WTC11 (cell line): Measurements from ENCODE around the gene PPHLN1. TPM values are rescaled to one million over a fixed set of nuclear protein-coding genes. Genes with fewer than 3 reads are reported as not detected.

Experiments
- ATAC-seq: fragments of 200-7000 bp; cut with Tn5 transposase; 2 replicates; pipeline ENCODE4 v1.10.0; 2021; ENCODE audit warnings: mild to moderate bottlenecking, moderate library complexity
- CTCF ChIA-PET: fragments of 300-600 bp; sonication (Branson Sonifier 250); formaldehyde crosslinking; loops from one replicate; lab custom pipeline; 2021; ENCODE audit warnings: antibody characterized with exemption; lab: Charles Lee
- POLR2A ChIA-PET: fragments of 350-600 bp; sonication (Branson Sonifier 250); formaldehyde crosslinking; loops from one replicate; lab custom pipeline; 2021; ENCODE audit warnings: antibody characterized with exemption; lab: Charles Lee
- DNase-seq: peaks from one replicate; pipeline ENCODE4 v3.0.0; 2021; ENCODE audit warnings: low spot score
- H3K27ac Mint-ChIP-seq: 2 replicates; pipeline ENCODE4 v1.8.0; 2021; ENCODE audit warnings: mixed read lengths
- H3K27me3 Mint-ChIP-seq: 2 replicates; pipeline ENCODE4 v1.8.0; 2021; ENCODE audit warnings: low read depth, mild to moderate bottlenecking, moderate library complexity, mixed read lengths
- H3K36me3 Mint-ChIP-seq: 2 replicates; pipeline ENCODE4 v1.8.0; 2021; ENCODE audit warnings: mixed read lengths
- H3K4me1 Mint-ChIP-seq: 2 replicates; pipeline ENCODE4 v1.8.0; 2022; ENCODE audit warnings: mixed read lengths
- H3K4me3 Mint-ChIP-seq: 2 replicates; pipeline ENCODE4 v1.8.0; 2021; ENCODE audit warnings: mild to moderate bottlenecking, moderate library complexity, mixed read lengths
- H3K9me3 Mint-ChIP-seq: 2 replicates; pipeline ENCODE4 v1.8.0; 2021; ENCODE audit warnings: mixed read lengths
- EMX1 ChIP-seq: fragments of 250-450 bp; sonication (Bioruptor Pico); IDR thresholded peaks from 2 replicates; pipeline ENCODE4 v1.8.0; 2021; ENCODE audit warnings: mild to moderate bottlenecking
- FOXP1 ChIP-seq: sonication (generic); formaldehyde crosslinking; IDR thresholded peaks from 2 replicates; pipeline ENCODE4 v1.8.0; 2022; ENCODE audit warnings: missing genetic modification reagents, mild to moderate bottlenecking, moderate library complexity, borderline replicate concordance
- GRHL2 ChIP-seq: fragments of 250-450 bp; sonication (Bioruptor Pico); IDR thresholded peaks from 2 replicates; pipeline ENCODE4 v1.8.0; 2022; ENCODE audit warnings: mild to moderate bottlenecking, moderate library complexity; ENCODE audit not compliant: insufficient replicate concordance, severe bottlenecking
- JAZF1 ChIP-seq: fragments of 250-450 bp; sonication (Bioruptor Pico); IDR thresholded peaks from 2 replicates; pipeline ENCODE4 v1.9.0; 2021; ENCODE audit warnings: moderate library complexity, mild to moderate bottlenecking, inconsistent platforms
- KAT7 ChIP-seq: sonication (generic); formaldehyde crosslinking; IDR thresholded peaks from 2 replicates; pipeline ENCODE4 v1.8.1; 2023; ENCODE audit warnings: missing genetic modification reagents, mild to moderate bottlenecking, borderline replicate concordance
- MYBL2 ChIP-seq: sonication (generic); formaldehyde crosslinking; IDR thresholded peaks from 2 replicates; pipeline ENCODE4 v1.8.1; 2023; ENCODE audit warnings: mild to moderate bottlenecking, moderate library complexity, missing genetic modification reagents
- NFE2L1 ChIP-seq: sonication (generic); formaldehyde crosslinking; IDR thresholded peaks from 2 replicates; pipeline ENCODE4 v1.8.1; 2023; ENCODE audit warnings: missing genetic modification reagents
- PRRX2 ChIP-seq: fragments of 250-450 bp; sonication (Bioruptor Pico); IDR thresholded peaks from 2 replicates; pipeline ENCODE4 v1.8.0; 2021; ENCODE audit warnings: mild to moderate bottlenecking
- RELA ChIP-seq: sonication (generic); formaldehyde crosslinking; IDR thresholded peaks from 2 replicates; pipeline ENCODE4 v1.8.1; 2022; ENCODE audit warnings: missing genetic modification reagents, mild to moderate bottlenecking, borderline replicate concordance
- ZNF416 ChIP-seq: fragments of 250-450 bp; sonication (Bioruptor Pico); IDR thresholded peaks from 2 replicates; pipeline ENCODE4 v1.9.0; 2021; ENCODE audit warnings: mild to moderate bottlenecking, inconsistent platforms
- ZNF671 ChIP-seq: fragments of 250-450 bp; sonication (Bioruptor Pico); IDR thresholded peaks from 2 replicates; pipeline ENCODE4 v1.8.0; 2021; ENCODE audit warnings: mild to moderate bottlenecking
- total RNA-seq: library from RNA; stranded (reverse); gene quantifications from 3 replicates; pipeline ENCODE4 v1.2.3, GENCODE V29; 2021
- TF ChIP-seq, protein P1 (sequence below): fragments of 250-450 bp; sonication (Bioruptor Pico); IDR thresholded peaks from 2 replicates; pipeline ENCODE4 v1.8.0; 2021; ENCODE audit warnings: mild to moderate bottlenecking
- TF ChIP-seq, protein P2 (sequence below): sonication (generic); formaldehyde crosslinking; conservative IDR thresholded peaks from 2 replicates; pipeline ENCODE4 v1.8.1; 2023; ENCODE audit warnings: mild to moderate bottlenecking, low read depth, missing genetic modification reagents, moderate library complexity
- TF ChIP-seq, protein P3 (sequence below): sonication (generic); formaldehyde crosslinking; IDR thresholded peaks from 2 replicates; pipeline ENCODE4 v1.8.1; 2023; ENCODE audit warnings: mild to moderate bottlenecking, missing genetic modification reagents
- TF ChIP-seq, protein P4 (sequence below): fragments of 250-450 bp; sonication (Bioruptor Pico); IDR thresholded peaks from 2 replicates; pipeline ENCODE4 v1.9.0; 2021; ENCODE audit warnings: mild to moderate bottlenecking
- TF ChIP-seq, protein P5 (sequence below): sonication (generic); formaldehyde crosslinking; IDR thresholded peaks from 2 replicates; pipeline ENCODE4 v1.8.1; 2023; ENCODE audit warnings: mild to moderate bottlenecking, moderate library complexity, missing genetic modification reagents
- TF ChIP-seq, protein P6 (sequence below): fragments of 250-450 bp; sonication (Bioruptor Pico); IDR thresholded peaks from 2 replicates; pipeline ENCODE4 v1.9.0; 2021; ENCODE audit warnings: mild to moderate bottlenecking
- TF ChIP-seq, protein P7 (sequence below): sonication (generic); formaldehyde crosslinking; IDR thresholded peaks from 2 replicates; pipeline ENCODE4 v1.8.0; 2023; ENCODE audit warnings: missing genetic modification reagents
- TF ChIP-seq, protein P8 (sequence below): sonication (generic); formaldehyde crosslinking; IDR thresholded peaks from 2 replicates; pipeline ENCODE4 v1.8.1; 2023; ENCODE audit warnings: mild to moderate bottlenecking, missing genetic modification reagents, borderline replicate concordance

PPHLN1 gene
- total RNA-seq, 1 experiment from 2014 or later, result 61.1 TPM

DNA sequence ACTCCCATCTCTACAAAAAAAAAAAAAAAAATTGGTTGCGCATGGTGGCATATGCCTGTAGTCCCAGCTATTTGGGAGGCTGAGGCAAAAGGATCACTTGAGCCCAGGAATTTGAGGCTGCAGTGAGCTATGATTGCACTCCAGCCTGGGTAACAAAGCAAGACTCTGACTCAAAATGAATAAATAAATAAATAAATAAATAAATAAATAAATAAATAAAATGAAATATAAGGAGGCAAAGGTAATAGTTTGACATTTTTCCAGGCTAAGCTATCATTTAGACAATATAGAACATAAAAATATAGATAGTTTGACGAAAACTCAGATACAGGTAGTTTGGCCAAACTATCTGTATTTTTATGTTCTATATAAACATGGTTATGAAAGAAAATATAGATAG, 40.5 kb upstream of the PPHLN1 start:
- TF ChIP-seq JAZF1 (CRISPR knock-in tag) (no peak), RELA (no peak), MYBL2 (no peak), NFE2L1 (no peak), EMX1 (CRISPR knock-in tag) (no peak), GRHL2 (CRISPR knock-in tag) (no peak), ZNF416 (CRISPR knock-in tag) (no peak)
- TF ChIP-seq, protein P1, sequence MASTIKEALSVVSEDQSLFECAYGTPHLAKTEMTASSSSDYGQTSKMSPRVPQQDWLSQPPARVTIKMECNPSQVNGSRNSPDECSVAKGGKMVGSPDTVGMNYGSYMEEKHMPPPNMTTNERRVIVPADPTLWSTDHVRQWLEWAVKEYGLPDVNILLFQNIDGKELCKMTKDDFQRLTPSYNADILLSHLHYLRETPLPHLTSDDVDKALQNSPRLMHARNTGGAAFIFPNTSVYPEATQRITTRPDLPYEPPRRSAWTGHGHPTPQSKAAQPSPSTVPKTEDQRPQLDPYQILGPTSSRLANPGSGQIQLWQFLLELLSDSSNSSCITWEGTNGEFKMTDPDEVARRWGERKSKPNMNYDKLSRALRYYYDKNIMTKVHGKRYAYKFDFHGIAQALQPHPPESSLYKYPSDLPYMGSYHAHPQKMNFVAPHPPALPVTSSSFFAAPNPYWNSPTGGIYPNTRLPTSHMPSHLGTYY, result no peak
- TF ChIP-seq, protein P2, sequence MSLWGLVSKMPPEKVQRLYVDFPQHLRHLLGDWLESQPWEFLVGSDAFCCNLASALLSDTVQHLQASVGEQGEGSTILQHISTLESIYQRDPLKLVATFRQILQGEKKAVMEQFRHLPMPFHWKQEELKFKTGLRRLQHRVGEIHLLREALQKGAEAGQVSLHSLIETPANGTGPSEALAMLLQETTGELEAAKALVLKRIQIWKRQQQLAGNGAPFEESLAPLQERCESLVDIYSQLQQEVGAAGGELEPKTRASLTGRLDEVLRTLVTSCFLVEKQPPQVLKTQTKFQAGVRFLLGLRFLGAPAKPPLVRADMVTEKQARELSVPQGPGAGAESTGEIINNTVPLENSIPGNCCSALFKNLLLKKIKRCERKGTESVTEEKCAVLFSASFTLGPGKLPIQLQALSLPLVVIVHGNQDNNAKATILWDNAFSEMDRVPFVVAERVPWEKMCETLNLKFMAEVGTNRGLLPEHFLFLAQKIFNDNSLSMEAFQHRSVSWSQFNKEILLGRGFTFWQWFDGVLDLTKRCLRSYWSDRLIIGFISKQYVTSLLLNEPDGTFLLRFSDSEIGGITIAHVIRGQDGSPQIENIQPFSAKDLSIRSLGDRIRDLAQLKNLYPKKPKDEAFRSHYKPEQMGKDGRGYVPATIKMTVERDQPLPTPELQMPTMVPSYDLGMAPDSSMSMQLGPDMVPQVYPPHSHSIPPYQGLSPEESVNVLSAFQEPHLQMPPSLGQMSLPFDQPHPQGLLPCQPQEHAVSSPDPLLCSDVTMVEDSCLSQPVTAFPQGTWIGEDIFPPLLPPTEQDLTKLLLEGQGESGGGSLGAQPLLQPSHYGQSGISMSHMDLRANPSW (CRISPR knock-in tag), result no peak
- TF ChIP-seq, protein P3, sequence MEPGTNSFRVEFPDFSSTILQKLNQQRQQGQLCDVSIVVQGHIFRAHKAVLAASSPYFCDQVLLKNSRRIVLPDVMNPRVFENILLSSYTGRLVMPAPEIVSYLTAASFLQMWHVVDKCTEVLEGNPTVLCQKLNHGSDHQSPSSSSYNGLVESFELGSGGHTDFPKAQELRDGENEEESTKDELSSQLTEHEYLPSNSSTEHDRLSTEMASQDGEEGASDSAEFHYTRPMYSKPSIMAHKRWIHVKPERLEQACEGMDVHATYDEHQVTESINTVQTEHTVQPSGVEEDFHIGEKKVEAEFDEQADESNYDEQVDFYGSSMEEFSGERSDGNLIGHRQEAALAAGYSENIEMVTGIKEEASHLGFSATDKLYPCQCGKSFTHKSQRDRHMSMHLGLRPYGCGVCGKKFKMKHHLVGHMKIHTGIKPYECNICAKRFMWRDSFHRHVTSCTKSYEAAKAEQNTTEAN, result no peak
- TF ChIP-seq, protein P4, sequence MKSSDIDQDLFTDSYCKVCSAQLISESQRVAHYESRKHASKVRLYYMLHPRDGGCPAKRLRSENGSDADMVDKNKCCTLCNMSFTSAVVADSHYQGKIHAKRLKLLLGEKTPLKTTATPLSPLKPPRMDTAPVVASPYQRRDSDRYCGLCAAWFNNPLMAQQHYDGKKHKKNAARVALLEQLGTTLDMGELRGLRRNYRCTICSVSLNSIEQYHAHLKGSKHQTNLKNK (CRISPR knock-in tag), result no peak
- TF ChIP-seq, all 79 proteins: peak for 0
- H3K9me3 Mint-ChIP-seq, result no peaks in the 10 kb centered on the region
- no peaks in the 10 kb centered on the region; the same call in 1 of the 2 replicates for H3K27me3 Mint-ChIP-seq
- no peaks in the 10 kb centered on the region for H3K4me1 Mint-ChIP-seq
- POLR2A ChIA-PET, result no interaction called here
- CTCF ChIA-PET, result interaction anchor here (0.6 kb wide), 1 partner anchor 117 kb away, joined by 3 read pairs; no protein-coding TSS in a partner anchor
- no peak overlapping the region for H3K4me3 Mint-ChIP-seq
- H3K27ac Mint-ChIP-seq, result no peak overlapping the region
- no peak for ATAC-seq
- DNase-seq, result no peak
- H3K36me3 Mint-ChIP-seq, result no peaks in the 10 kb centered on the region

DNA sequence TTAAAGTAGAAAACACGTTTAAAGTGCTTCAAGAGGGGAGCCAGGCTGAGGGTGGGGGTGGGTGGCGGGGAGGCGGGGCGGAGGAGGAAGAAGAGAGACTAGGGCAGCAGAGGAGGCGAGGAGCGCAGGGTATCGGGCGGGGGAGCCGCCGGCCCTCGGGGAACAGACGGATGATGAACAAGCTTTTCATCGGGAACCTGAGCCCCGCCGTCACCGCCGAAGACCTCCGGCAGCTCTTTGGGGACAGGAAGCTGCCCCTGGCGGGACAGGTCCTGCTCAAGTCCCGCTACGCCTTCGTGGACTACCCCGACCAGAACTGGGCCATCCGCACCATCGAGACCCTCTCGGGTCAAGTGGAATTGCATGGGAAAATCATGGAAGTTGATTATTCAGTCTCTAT, 39.2 kb upstream of the PPHLN1 start:
- Mint-ChIP-seq H3K27me3 (no peaks in the 10 kb centered on the region; the same call in 1 of the 2 replicates), H3K9me3 (no peaks in the 10 kb centered on the region), H3K4me3 (no peak overlapping the region), H3K27ac (no peak overlapping the region), H3K4me1 (no peaks in the 10 kb centered on the region), H3K36me3 (no peaks in the 10 kb centered on the region)
- ATAC-seq, result no peak
- POLR2A ChIA-PET, result no interaction called here
- DNase-seq, result no peak
- CTCF ChIA-PET, result interaction anchor here (1.0 kb wide), 1 partner anchor 9 kb away, joined by 4 read pairs; no protein-coding TSS in a partner anchor
- TF ChIP-seq ZNF671 (no peak), ZNF416 (CRISPR knock-in tag) (no peak), GRHL2 (CRISPR knock-in tag) (no peak), KAT7 (CRISPR knock-in tag) (no peak), PRRX2 (no peak), FOXP1 (CRISPR knock-in tag) (no peak)
- TF ChIP-seq, protein P5, sequence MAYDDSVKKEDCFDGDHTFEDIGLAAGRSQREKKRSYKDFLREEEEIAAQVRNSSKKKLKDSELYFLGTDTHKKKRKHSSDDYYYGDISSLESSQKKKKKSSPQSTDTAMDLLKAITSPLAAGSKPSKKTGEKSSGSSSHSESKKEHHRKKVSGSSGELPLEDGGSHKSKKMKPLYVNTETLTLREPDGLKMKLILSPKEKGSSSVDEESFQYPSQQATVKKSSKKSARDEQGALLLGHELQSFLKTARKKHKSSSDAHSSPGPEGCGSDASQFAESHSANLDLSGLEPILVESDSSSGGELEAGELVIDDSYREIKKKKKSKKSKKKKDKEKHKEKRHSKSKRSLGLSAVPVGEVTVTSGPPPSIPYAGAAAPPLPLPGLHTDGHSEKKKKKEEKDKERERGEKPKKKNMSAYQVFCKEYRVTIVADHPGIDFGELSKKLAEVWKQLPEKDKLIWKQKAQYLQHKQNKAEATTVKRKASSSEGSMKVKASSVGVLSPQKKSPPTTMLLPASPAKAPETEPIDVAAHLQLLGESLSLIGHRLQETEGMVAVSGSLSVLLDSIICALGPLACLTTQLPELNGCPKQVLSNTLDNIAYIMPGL (CRISPR knock-in tag), result no peak
- TF ChIP-seq, protein P6, sequence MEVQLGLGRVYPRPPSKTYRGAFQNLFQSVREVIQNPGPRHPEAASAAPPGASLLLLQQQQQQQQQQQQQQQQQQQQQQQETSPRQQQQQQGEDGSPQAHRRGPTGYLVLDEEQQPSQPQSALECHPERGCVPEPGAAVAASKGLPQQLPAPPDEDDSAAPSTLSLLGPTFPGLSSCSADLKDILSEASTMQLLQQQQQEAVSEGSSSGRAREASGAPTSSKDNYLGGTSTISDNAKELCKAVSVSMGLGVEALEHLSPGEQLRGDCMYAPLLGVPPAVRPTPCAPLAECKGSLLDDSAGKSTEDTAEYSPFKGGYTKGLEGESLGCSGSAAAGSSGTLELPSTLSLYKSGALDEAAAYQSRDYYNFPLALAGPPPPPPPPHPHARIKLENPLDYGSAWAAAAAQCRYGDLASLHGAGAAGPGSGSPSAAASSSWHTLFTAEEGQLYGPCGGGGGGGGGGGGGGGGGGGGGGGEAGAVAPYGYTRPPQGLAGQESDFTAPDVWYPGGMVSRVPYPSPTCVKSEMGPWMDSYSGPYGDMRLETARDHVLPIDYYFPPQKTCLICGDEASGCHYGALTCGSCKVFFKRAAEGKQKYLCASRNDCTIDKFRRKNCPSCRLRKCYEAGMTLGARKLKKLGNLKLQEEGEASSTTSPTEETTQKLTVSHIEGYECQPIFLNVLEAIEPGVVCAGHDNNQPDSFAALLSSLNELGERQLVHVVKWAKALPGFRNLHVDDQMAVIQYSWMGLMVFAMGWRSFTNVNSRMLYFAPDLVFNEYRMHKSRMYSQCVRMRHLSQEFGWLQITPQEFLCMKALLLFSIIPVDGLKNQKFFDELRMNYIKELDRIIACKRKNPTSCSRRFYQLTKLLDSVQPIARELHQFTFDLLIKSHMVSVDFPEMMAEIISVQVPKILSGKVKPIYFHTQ (CRISPR knock-in tag), result no peak
- TF ChIP-seq, protein P7, sequence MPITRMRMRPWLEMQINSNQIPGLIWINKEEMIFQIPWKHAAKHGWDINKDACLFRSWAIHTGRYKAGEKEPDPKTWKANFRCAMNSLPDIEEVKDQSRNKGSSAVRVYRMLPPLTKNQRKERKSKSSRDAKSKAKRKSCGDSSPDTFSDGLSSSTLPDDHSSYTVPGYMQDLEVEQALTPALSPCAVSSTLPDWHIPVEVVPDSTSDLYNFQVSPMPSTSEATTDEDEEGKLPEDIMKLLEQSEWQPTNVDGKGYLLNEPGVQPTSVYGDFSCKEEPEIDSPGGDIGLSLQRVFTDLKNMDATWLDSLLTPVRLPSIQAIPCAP (CRISPR knock-in tag), result no peak
- TF ChIP-seq, protein P8, sequence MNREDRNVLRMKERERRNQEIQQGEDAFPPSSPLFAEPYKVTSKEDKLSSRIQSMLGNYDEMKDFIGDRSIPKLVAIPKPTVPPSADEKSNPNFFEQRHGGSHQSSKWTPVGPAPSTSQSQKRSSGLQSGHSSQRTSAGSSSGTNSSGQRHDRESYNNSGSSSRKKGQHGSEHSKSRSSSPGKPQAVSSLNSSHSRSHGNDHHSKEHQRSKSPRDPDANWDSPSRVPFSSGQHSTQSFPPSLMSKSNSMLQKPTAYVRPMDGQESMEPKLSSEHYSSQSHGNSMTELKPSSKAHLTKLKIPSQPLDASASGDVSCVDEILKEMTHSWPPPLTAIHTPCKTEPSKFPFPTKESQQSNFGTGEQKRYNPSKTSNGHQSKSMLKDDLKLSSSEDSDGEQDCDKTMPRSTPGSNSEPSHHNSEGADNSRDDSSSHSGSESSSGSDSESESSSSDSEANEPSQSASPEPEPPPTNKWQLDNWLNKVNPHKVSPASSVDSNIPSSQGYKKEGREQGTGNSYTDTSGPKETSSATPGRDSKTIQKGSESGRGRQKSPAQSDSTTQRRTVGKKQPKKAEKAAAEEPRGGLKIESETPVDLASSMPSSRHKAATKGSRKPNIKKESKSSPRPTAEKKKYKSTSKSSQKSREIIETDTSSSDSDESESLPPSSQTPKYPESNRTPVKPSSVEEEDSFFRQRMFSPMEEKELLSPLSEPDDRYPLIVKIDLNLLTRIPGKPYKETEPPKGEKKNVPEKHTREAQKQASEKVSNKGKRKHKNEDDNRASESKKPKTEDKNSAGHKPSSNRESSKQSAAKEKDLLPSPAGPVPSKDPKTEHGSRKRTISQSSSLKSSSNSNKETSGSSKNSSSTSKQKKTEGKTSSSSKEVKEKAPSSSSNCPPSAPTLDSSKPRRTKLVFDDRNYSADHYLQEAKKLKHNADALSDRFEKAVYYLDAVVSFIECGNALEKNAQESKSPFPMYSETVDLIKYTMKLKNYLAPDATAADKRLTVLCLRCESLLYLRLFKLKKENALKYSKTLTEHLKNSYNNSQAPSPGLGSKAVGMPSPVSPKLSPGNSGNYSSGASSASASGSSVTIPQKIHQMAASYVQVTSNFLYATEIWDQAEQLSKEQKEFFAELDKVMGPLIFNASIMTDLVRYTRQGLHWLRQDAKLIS (CRISPR knock-in tag), result no peak
